ENCODE results near the gene FAM9C. TPM values are rescaled to one million over a fixed set of nuclear protein-coding genes. Genes with fewer than 3 reads are reported as not detected.

FAM9C gene
- total and polyA plus RNA-seq, 9 of the 15 experiments (the other 6 are each of a cell fraction or from before 2014, with no cell fraction given): not detected

GRCh38 chrX:13059637-13060499 is 15.4 kb upstream of the FAM9C start (continued):
- TF ChIP-seq ZNF398 (CRISPR knock-in tag; IDR thresholded peaks at IDR 0.05): no peak
- peak; percentile 96 for TF ChIP-seq ATF3 (IDR thresholded peaks at IDR 0.05)
- TF ChIP-seq ATF3 (CRISPR knock-in tag; conservative IDR thresholded peaks at IDR 0.05): peak; percentile 59; the same call in 1 of the 2 replicates
- peak; percentile 64; the same call in 1 of the 2 replicates for TF ChIP-seq RNF2 (IDR thresholded peaks at IDR 0.05)
- TF ChIP-seq POLR2B (IDR thresholded peaks at IDR 0.05; ENCODE audit: low read depth, partially characterized antibody): no peak
- TF ChIP-seq ZNF780A (CRISPR knock-in tag; IDR thresholded peaks at IDR 0.05): no peak
- TF ChIP-seq MITF (IDR thresholded peaks at IDR 0.05): peak; percentile 66; the same call in 1 of the 2 replicates
- peak; percentile 53; the same call in 1 of the 2 replicates for TF ChIP-seq STAT5A (IDR thresholded peaks at IDR 0.05; ENCODE audit: borderline replicate concordance, low read length)
- TF ChIP-seq ZNF124 (CRISPR knock-in tag; IDR thresholded peaks at IDR 0.05): no peak
- TF ChIP-seq ZNF232 (CRISPR knock-in tag; IDR thresholded peaks at IDR 0.05): no peak
- no peak for TF ChIP-seq CEBPB (tag; IDR thresholded peaks at IDR 0.05)
- TF ChIP-seq SRSF7 (optimal IDR thresholded peaks at IDR 0.05; ENCODE audit: low read depth, low read length): no peak
- TF ChIP-seq ZNF165 (CRISPR knock-in tag; IDR thresholded peaks at IDR 0.05; ENCODE audit: borderline replicate concordance): no peak
- TF ChIP-seq BMI1 (IDR thresholded peaks at IDR 0.05; ENCODE audit: low read length): no peak
- no peak for TF ChIP-seq ZNF766 (CRISPR knock-in tag; conservative IDR thresholded peaks at IDR 0.05)
- TF ChIP-seq ZNF274 (IDR thresholded peaks at IDR 0.05; ENCODE audit: borderline replicate concordance, low read depth, low read length): no peak
- TF ChIP-seq SMAD2 (IDR thresholded peaks at IDR 0.05; ENCODE audit: low read depth, low read length): no peak
- TF ChIP-seq KLF6 (CRISPR knock-in tag; IDR thresholded peaks at IDR 0.05; ENCODE audit: borderline replicate concordance): no peak
- TF ChIP-seq U2AF2 (optimal IDR thresholded peaks at IDR 0.05; ENCODE audit: low read depth, low read length): no peak
- TF ChIP-seq STAT5B (CRISPR knock-in tag; IDR thresholded peaks at IDR 0.05): no peak
- peak; percentile 82 for TF ChIP-seq TEAD4 (IDR thresholded peaks at IDR 0.05; ENCODE audit: low read length)
- TF ChIP-seq TEAD4 (CRISPR knock-in tag; IDR thresholded peaks at IDR 0.05; ENCODE audit: borderline replicate concordance): no peak
- TF ChIP-seq NFIC (IDR thresholded peaks at IDR 0.05): 0 out of 2 replicates have a peak, but pooled peaks have one; percentile 36
- no peak for TF ChIP-seq POLR2AphosphoS5 (IDR thresholded peaks at IDR 0.05; ENCODE audit: control insufficient read depth, insufficient read depth, low read depth, low read length)
- TF ChIP-seq HNRNPK (IDR thresholded peaks at IDR 0.05; ENCODE audit: low read depth, low read length, poor library complexity, severe bottlenecking): no peak
- no peak for TF ChIP-seq SMC3 (conservative IDR thresholded peaks at IDR 0.05; ENCODE audit: insufficient read depth, low read depth, low read length)
